ENCODE results near the gene MLLT10. TPM values are rescaled to one million over a fixed set of nuclear protein-coding genes. Genes with fewer than 3 reads are reported as not detected.

MLLT10 gene
- total RNA-seq, 4 donors from 2014 or later: 46.3 to 109 (median 57.7) TPM

DNA sequence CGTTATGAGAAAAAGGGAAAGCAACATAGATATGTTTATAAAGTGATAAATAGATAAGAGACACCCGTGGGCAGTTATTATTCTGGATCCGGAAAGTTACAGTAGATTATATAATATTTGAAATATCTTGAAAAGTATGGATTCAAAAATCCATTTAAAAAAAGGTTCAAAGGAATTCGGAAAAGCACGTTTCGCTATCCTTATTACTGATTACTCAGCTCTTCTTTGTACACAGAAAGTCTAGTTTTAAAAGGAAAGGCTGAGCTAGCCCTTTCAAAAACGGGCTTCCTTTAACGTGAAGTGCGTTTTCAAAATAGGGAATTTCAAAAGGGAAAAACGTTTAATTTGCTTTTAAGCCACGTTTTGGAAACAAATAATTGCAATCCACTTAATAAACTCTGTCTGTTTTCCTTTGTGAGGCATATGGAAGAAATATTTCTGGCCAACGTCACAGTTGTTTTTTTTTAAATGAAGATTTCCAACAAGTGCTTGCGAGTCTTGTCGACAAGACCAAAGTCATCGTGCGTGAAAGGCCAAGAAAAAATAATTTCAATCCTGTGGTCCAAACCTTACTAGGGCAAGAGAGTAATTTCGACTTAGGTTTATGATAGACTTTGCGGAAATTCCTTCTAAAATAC lies 6.3 kb upstream of the MLLT10 start:
- 60 to 64% methylated on average over 18 of the region's 18 CpGs for WGBS, 2 donors
- intact Hi-C loops (cut with DNase I): loop anchor here (10.0 kb wide), 1 partner anchor 797 kb away; the partner anchor contains the start of gene BMI1
- H3K27me3 ChIP-seq: no peaks in the 10 kb centered on the region
- peaks cover under 1 to 15% of the 10 kb centered on the region in 2 donors for H3K4me1 ChIP-seq
- no peaks in the 10 kb centered on the region for H3K36me3 ChIP-seq
- H3K9me3 ChIP-seq: no peaks in the 10 kb centered on the region
- TF ChIP-seq, protein P1, sequence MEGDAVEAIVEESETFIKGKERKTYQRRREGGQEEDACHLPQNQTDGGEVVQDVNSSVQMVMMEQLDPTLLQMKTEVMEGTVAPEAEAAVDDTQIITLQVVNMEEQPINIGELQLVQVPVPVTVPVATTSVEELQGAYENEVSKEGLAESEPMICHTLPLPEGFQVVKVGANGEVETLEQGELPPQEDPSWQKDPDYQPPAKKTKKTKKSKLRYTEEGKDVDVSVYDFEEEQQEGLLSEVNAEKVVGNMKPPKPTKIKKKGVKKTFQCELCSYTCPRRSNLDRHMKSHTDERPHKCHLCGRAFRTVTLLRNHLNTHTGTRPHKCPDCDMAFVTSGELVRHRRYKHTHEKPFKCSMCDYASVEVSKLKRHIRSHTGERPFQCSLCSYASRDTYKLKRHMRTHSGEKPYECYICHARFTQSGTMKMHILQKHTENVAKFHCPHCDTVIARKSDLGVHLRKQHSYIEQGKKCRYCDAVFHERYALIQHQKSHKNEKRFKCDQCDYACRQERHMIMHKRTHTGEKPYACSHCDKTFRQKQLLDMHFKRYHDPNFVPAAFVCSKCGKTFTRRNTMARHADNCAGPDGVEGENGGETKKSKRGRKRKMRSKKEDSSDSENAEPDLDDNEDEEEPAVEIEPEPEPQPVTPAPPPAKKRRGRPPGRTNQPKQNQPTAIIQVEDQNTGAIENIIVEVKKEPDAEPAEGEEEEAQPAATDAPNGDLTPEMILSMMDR (IDR thresholded peaks at IDR 0.05): no peak
- no peak for TF ChIP-seq POLR2A (IDR thresholded peaks at IDR 0.05)
- H3K27ac ChIP-seq: peak overlapping the region; percentile 92 to 99 (median 95)
- no peak for DNase-seq
- H3K4me3 ChIP-seq (replicated peaks in 1 of 3): peak overlapping the region in 2 of 3 donors; percentile 11 to 67

- peaks cover 6 to 16% of the 10 kb centered on the region in 2 donors for H3K4me1 ChIP-seq
- 83 to 87% methylated on average over 8 of the region's 8 CpGs for WGBS, 2 donors
- H3K9me3 ChIP-seq: no peaks in the 10 kb centered on the region
- peak overlapping the region; percentile 92 to 99 (median 95) for H3K27ac ChIP-seq
- no peak for DNase-seq
- no peaks in the 10 kb centered on the region for H3K36me3 ChIP-seq
- no peaks in the 10 kb centered on the region for H3K27me3 ChIP-seq
- no peak overlapping the region for H3K4me3 ChIP-seq (replicated peaks in 1 of 3)
- intact Hi-C loops (cut with DNase I): loop anchor here (10.0 kb wide), 1 partner anchor 796 kb away; the partner anchor contains the start of gene BMI1
- TF ChIP-seq, protein P1 (IDR thresholded peaks at IDR 0.05): no peak
- no peak for TF ChIP-seq POLR2A (IDR thresholded peaks at IDR 0.05)
Observed at GRCh38 chr10:21528236-21529031, 5.6 kb upstream of the MLLT10 start.

DNA sequence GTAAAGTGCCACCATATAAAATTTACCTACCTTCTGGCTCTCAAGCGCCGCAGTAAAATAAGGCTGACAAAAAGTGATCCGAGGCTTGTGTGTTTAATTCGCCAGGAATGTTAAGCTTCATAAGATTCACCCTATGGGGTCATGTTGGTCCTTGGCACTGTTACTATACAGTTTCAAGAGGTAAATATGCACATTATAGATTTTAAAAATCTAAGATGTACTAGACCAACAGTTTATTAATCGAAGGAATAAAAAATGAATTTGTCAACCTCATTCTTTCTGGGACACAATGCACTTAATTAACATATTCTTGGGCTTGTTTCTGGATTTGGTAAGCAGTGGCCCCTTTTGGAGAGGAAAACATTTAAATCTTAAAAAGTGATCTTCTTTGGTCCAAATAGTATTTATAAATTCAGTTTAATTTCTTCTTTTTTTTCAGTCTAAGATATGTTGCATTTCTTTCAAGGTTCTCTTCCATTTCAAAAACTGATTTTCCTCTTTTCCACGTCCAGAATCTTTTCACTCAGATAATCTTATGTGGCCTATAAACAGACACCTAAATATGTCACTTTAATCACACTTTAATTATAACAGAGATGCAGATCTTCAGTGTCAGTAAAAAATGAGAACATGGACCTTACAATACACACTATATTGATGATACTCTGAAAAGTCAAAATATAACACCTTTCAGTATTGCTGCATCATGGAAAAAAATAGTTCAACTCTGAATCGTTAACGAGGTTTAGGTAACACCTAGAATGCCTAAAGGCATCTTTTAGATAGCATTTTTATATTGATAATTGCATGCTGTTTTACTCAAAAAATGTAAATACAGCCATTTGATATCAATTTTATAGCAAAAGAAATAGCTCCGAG lies 4.8 kb upstream of the MLLT10 start:
- intact Hi-C loops (cut with DNase I): loop anchor here (10.0 kb wide), 1 partner anchor 796 kb away; the partner anchor contains the start of gene BMI1
- Histone ChIP-seq H3K27me3 (no peaks in the 10 kb centered on the region), H3K27ac (peak overlapping the region; percentile 6 to 99 (median 8)), H3K36me3 (no peaks in the 10 kb centered on the region), H3K4me3 (replicated peaks in 1 of 3) (no peak overlapping the region), H3K4me1 (peaks cover 6 to 12% of the 10 kb centered on the region in 2 donors), H3K9me3 (no peaks in the 10 kb centered on the region)
- no peak for DNase-seq
- WGBS, 2 donors: 90 to 92% methylated on average over 9 of the region's 9 CpGs
- no peak for TF ChIP-seq POLR2A (IDR thresholded peaks at IDR 0.05)
- TF ChIP-seq, protein P1 (IDR thresholded peaks at IDR 0.05): no peak

DNA sequence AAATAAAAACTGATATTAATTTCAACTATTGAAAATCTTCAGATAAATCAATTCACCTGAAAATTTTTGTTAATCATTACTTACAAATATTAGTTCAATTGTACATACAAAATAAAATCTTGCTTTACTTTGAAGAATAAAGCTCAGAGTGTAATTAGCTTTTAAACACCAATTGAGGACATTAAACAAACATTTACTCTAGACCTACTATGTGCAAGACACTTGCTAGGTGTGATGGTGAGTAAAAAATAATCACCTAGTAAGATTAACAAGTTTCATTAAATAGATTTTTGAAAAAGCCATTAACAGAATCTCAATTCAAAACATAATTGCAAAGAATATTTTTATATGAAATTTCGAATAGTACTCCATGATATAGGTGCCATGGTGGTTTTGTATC lies 3.9 kb upstream of the MLLT10 start:
- Histone ChIP-seq H3K27me3 (no peaks in the 10 kb centered on the region), H3K9me3 (no peaks in the 10 kb centered on the region), H3K36me3 (no peaks in the 10 kb centered on the region), H3K27ac (peak overlapping the region in 1 of 3 donors; percentile 5), H3K4me3 (replicated peaks in 1 of 3) (no peak overlapping the region), H3K4me1 (peaks cover 6 to 12% of the 10 kb centered on the region in 2 donors)
- intact Hi-C loops (cut with DNase I): no loop called here
- no peak for TF ChIP-seq POLR2A (IDR thresholded peaks at IDR 0.05)
- TF ChIP-seq, protein P1 (IDR thresholded peaks at IDR 0.05): no peak
- DNase-seq: no peak
- WGBS, 2 donors: 96 to 99% methylated on average over 1 of the region's 1 CpG

Data from thyroid gland (tissue), 4 donors.